G401 (cell line): Measurements from ENCODE around the gene FAM180B. TPM values are rescaled to one million over a fixed set of nuclear protein-coding genes. Genes with fewer than 3 reads are reported as not detected.
"Not testable (repeated sequence)": the region's sequence is repeated elsewhere in the genome, so short reads cannot be mapped to it uniquely, and the experiment has no call there.

Experiments
- DNase-seq: peaks from one replicate; pipeline ENCODE4 v3.0.0-alpha.2; 2015; ENCODE audit warnings: low spot score
- in situ Hi-C: cut with HindIII; loops from 2 replicates; pipeline ENCODE4 v1.10.0; 2016; ENCODE audit warnings: low sequenced_read_pairs, mixed read lengths
- total RNA-seq: library from RNA; depleted of rRNA; stranded (reverse); fragments of >200 nt; shearing (Covaris generic); gene quantifications from 2 replicates; pipeline ENCODE4 v1.2.3, GENCODE V29; 2014; rRNA removed

Gene FAM180B
- 0.58 TPM in 1 of 2 replicates, not detected in the other for total RNA-seq

- DNase-seq, result peak; percentile 59
Measured at GRCh38 chr11:47586098-47586855, at the start of gene FAM180B. Gene FAM180B (plus strand): TSS chr11:47586678. CDS start chr11:47586769, 91 bp downstream.

GRCh38 chr11:47536915-47537314 lies 49.6 kb upstream of the FAM180B start:
- no peak for DNase-seq
- in situ Hi-C loops, result no loop called here

More at GRCh38 chr11:47586098-47586855, at the start of gene FAM180B:
- in situ Hi-C loops, result no loop called here

- in situ Hi-C loops, result no loop called here
- no peak for DNase-seq
Measured at GRCh38 chr11:47538741-47539565, 47.5 kb upstream of the FAM180B start.

GRCh38 chr11:47539681-47540039 lies 46.8 kb upstream of the FAM180B start:
- in situ Hi-C loops, result no loop called here
- DNase-seq, result peak; percentile 49

GRCh38 chr11:47541070-47541469 lies 45.4 kb upstream of the FAM180B start:
- in situ Hi-C loops, result no loop called here
- no peak for DNase-seq

GRCh38 chr11:47545298-47545697 lies 41.2 kb upstream of the FAM180B start:
- no peak for DNase-seq
- in situ Hi-C loops, result no loop called here

- DNase-seq, in situ Hi-C loops: not testable (repeated sequence)
Measured at GRCh38 chr11:47546274-47546673, 40.2 kb upstream of the FAM180B start.

GRCh38 chr11:47550288-47551047 lies 36.0 kb upstream of the FAM180B start:
- in situ Hi-C loops, result no loop called here
- DNase-seq, result no peak

- in situ Hi-C loops, result no loop called here
- DNase-seq, result peak; percentile 56
Measured at GRCh38 chr11:47551086-47551485, 35.4 kb upstream of the FAM180B start.

GRCh38 chr11:47552056-47552565 lies 34.4 kb upstream of the FAM180B start:
- in situ Hi-C loops, result no loop called here
- no peak for DNase-seq

- peak; percentile 90 for DNase-seq
- in situ Hi-C loops, result no loop called here
Measured at GRCh38 chr11:47552566-47553405, 33.7 kb upstream of the FAM180B start, which contains the start of gene CELF1. Gene CELF1 (minus strand): TSS chr11:47553132. CDS start chr11:47499523, 53,609 bp downstream.

GRCh38 chr11:47553406-47553743 lies 33.1 kb upstream of the FAM180B start:
- peak; percentile 65 for DNase-seq
- in situ Hi-C loops, result no loop called here

GRCh38 chr11:47557004-47557403 lies 29.5 kb upstream of the FAM180B start:
- in situ Hi-C loops, DNase-seq: not testable (repeated sequence)

GRCh38 chr11:47558695-47559094 lies 27.8 kb upstream of the FAM180B start:
- in situ Hi-C loops, result no loop called here
- DNase-seq, result no peak

GRCh38 chr11:47560426-47560825 lies 26.1 kb upstream of the FAM180B start:
- no peak for DNase-seq
- in situ Hi-C loops, result no loop called here

- in situ Hi-C loops, result not testable (repeated sequence)
Measured at GRCh38 chr11:47562393-47562792, 24.1 kb upstream of the FAM180B start.

GRCh38 chr11:47564366-47564765 lies 22.1 kb upstream of the FAM180B start:
- in situ Hi-C loops, result not testable (repeated sequence)

More at GRCh38 chr11:47562393-47562792, 24.1 kb upstream of the FAM180B start:
- not testable (repeated sequence) for DNase-seq

GRCh38 chr11:47564933-47565339 lies 21.5 kb upstream of the FAM180B start:
- in situ Hi-C loops, result no loop called here
- no peak for DNase-seq

More at GRCh38 chr11:47564366-47564765, 22.1 kb upstream of the FAM180B start:
- not testable (repeated sequence) for DNase-seq
